GF-D8 (cell line): ENCODE data around the gene RNF150.

Experiments
- DNase-seq: peaks from one replicate; lab custom pipeline; 2025; lab: John Stamatoyannopoulos, UW

The RNF150 gene

GRCh38 chr4:140980426-140981200, 152.7 kb downstream of the RNF150 start:
- no peak for DNase-seq

GRCh38 chr4:140976768-140977167, 156.5 kb downstream of the RNF150 start:
- no peak for DNase-seq

GRCh38 chr4:140971077-140971792, 162.0 kb downstream of the RNF150 start:
- DNase-seq = no peak

GRCh38 chr4:140969296-140969695, 164.0 kb downstream of the RNF150 start:
- no peak for DNase-seq

- DNase-seq = no peak
These were observed 164.9 kb downstream of the RNF150 start for GRCh38 chr4:140968371-140968770.

- DNase-seq = no peak
These were observed 169.4 kb downstream of the RNF150 start for GRCh38 chr4:140963883-140964282.

GRCh38 chr4:140955641-140956040, 177.6 kb downstream of the RNF150 start:
- no peak for DNase-seq

- no peak for DNase-seq
These were observed 180.6 kb downstream of the RNF150 start for GRCh38 chr4:140952717-140953116.

- DNase-seq = no peak
These were observed 185.8 kb downstream of the RNF150 start for GRCh38 chr4:140947506-140947905.

- DNase-seq = no peak
These were observed 188.2 kb downstream of the RNF150 start for GRCh38 chr4:140945106-140945505.

GRCh38 chr4:140944572-140944971, 188.7 kb downstream of the RNF150 start:
- no peak for DNase-seq

- no peak for DNase-seq
These were observed 189.1 kb downstream of the RNF150 start for GRCh38 chr4:140944199-140944515.

- DNase-seq = no peak
These were observed 189.6 kb downstream of the RNF150 start for GRCh38 chr4:140943486-140944198.

GRCh38 chr4:140940589-140940988, 192.7 kb downstream of the RNF150 start:
- no peak for DNase-seq

- DNase-seq = no peak
These were observed 195.4 kb downstream of the RNF150 start for GRCh38 chr4:140937866-140938265.

- no peak for DNase-seq
These were observed 198.0 kb downstream of the RNF150 start for GRCh38 chr4:140935254-140935653.

GRCh38 chr4:140932501-140933045, 200.7 kb downstream of the RNF150 start:
- no peak for DNase-seq

GRCh38 chr4:140931911-140932310, 201.4 kb downstream of the RNF150 start:
- DNase-seq = no peak

- DNase-seq = no peak
These were observed 202.7 kb downstream of the RNF150 start for GRCh38 chr4:140930557-140930956.

- DNase-seq = no peak
These were observed 203.3 kb downstream of the RNF150 start for GRCh38 chr4:140930011-140930410.

- DNase-seq = no peak
These were observed 204.4 kb downstream of the RNF150 start for GRCh38 chr4:140928880-140929279.

GRCh38 chr4:140926672-140927071, 206.6 kb downstream of the RNF150 start:
- DNase-seq = no peak

- DNase-seq = no peak
These were observed 207.9 kb downstream of the RNF150 start for GRCh38 chr4:140925417-140925816.
